Tibial nerve (tissue), 4 donors: ENCODE results near the gene KNG1.

ENCODE experiments used
- CTCF ChIP-seq, 5 experiments: fragments of 200-600 bp in 3 of 5; fragments of 450-650 bp in 2 of 5; sonication (generic) in 3 of 5; IDR thresholded peaks; one replicate each; pipeline ENCODE4 v1.5.1; 2016 to 2019; ENCODE audit warnings: antibody characterized with exemption in 5 of 5, mild to moderate bottlenecking in 3 of 5, moderate library complexity in 2 of 5
- EP300 ChIP-seq, 2 donors: sonication (generic); formaldehyde crosslinking; IDR thresholded peaks; one replicate each; pipeline ENCODE4 v1.6.1; 2017; ENCODE audit warnings: antibody characterized with exemption in 2 of 2, mild to moderate bottlenecking in 1 of 2

GRCh38 chr3:186750316-186750715 is 33.2 kb downstream of the KNG1 start:
- TF ChIP-seq CTCF (IDR thresholded peaks at IDR 0.05) (no peak), EP300 (IDR thresholded peaks at IDR 0.05) (no peak)
